Esophagus muscularis mucosa (tissue), 3 donors: Measurements from ENCODE around the gene MAK.

Experiments
- CTCF ChIP-seq, 3 experiments: fragments of 200-600 bp in 2 of 3; fragments of 450-650 bp in 1 of 3; sonication (generic) in 2 of 3; IDR thresholded peaks; one replicate each; pipeline ENCODE4 v1.5.1; 2017 to 2019; ENCODE audit warnings: antibody characterized with exemption in 3 of 3, mild to moderate bottlenecking in 2 of 3, moderate library complexity in 1 of 3
- POLR2A ChIP-seq: fragments of 450-650 bp; IDR thresholded peaks from one replicate; pipeline ENCODE4 v1.6.1; 2017; ENCODE audit warnings: antibody characterized with exemption, moderate library complexity, mild to moderate bottlenecking, low read depth
- POLR2AphosphoS5 ChIP-seq, 2 donors: sonication (generic); formaldehyde crosslinking; IDR thresholded peaks; one replicate each; pipeline ENCODE4 v1.6.1; 2017; ENCODE audit warnings: antibody characterized with exemption in 2 of 2

- no peak for TF ChIP-seq POLR2A
- peak in 1 of 3 experiments; percentile 23 for TF ChIP-seq CTCF (IDR thresholded peaks at IDR 0.05)
- no peak for TF ChIP-seq POLR2AphosphoS5 (IDR thresholded peaks at IDR 0.05)
Observed at GRCh38 chr6:10847684-10848083, 9.3 kb upstream of the MAK start.
